ENCODE measurements around the gene DPF3. TPM values are rescaled to one million over a fixed set of nuclear protein-coding genes. Genes with fewer than 3 reads are reported as not detected.

Gene DPF3
- total RNA-seq, 3 donors from 2014 or later = 9.3 to 21.9 (median 10.9) TPM

- H3K36me3 ChIP-seq (ENCODE audit: low read depth) = no peaks in the 10 kb centered on the region
- H3K4me1 ChIP-seq (ENCODE audit: low read depth) = no peaks in the 10 kb centered on the region
- DNase-seq (no peak), ATAC-seq (peak; percentile 29)
- no peaks in the 10 kb centered on the region for H3K9me3 ChIP-seq
- TF ChIP-seq, protein P1, sequence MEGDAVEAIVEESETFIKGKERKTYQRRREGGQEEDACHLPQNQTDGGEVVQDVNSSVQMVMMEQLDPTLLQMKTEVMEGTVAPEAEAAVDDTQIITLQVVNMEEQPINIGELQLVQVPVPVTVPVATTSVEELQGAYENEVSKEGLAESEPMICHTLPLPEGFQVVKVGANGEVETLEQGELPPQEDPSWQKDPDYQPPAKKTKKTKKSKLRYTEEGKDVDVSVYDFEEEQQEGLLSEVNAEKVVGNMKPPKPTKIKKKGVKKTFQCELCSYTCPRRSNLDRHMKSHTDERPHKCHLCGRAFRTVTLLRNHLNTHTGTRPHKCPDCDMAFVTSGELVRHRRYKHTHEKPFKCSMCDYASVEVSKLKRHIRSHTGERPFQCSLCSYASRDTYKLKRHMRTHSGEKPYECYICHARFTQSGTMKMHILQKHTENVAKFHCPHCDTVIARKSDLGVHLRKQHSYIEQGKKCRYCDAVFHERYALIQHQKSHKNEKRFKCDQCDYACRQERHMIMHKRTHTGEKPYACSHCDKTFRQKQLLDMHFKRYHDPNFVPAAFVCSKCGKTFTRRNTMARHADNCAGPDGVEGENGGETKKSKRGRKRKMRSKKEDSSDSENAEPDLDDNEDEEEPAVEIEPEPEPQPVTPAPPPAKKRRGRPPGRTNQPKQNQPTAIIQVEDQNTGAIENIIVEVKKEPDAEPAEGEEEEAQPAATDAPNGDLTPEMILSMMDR (IDR thresholded peaks at IDR 0.05) = no peak
- no peak overlapping the region for H3K4me3 ChIP-seq
- intact Hi-C loops (cut with DNase I, micrococcal nuclease) = no loop called here
Observed at GRCh38 chr14:72812292-72812851, 81.5 kb downstream of the DPF3 start.

DNA sequence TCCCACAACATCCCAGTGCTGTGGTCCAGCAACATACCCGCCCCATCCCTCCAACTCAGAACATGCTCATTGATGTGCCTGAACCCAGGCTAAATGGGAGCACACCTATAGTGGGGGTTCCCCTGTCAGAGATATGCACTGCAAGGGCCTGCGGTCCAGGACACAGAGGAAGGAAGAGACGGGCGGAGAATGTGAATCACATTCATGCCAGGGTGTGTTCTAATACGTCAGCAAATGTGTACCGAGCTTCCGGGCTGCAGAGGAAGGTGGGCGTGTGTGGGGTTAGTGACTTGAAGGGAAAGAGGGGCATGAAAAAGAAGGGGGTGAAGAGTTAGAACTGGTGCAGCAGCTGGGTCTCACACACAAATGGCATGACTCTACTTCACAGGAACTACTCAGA, 83.7 kb downstream of the DPF3 start:
- Histone ChIP-seq H3K4me1 (ENCODE audit: low read depth) (no peaks in the 10 kb centered on the region), H3K36me3 (ENCODE audit: low read depth) (no peaks in the 10 kb centered on the region), H3K9me3 (no peaks in the 10 kb centered on the region), H3K4me3 (no peak overlapping the region)
- ATAC-seq = peak; percentile 15
- intact Hi-C loops (cut with DNase I, micrococcal nuclease) = no loop called here
- DNase-seq = no peak
- TF ChIP-seq, protein P1 (IDR thresholded peaks at IDR 0.05) = no peak

DNA sequence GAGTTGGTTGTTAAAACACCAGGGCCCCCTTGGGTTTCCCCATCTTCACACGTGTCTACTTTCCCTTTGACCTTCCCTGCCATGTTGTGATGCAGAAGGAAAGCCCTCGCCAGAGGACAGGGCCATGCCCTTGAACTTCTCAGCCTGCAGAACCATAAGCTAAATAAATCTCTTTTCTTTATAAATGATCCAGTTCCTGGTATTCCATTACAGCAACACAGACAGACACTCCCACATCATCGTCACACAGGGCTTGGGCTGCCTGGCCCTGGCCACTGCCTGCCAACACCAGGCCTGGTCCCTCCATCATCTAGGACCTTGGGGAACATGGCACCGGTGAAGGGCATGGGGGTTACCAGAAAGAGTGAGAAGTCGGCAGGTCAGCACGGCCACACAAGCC, 84.8 kb downstream of the DPF3 start:
- no peak overlapping the region for H3K4me3 ChIP-seq
- TF ChIP-seq, protein P1 (IDR thresholded peaks at IDR 0.05) = no peak
- H3K9me3 ChIP-seq = no peaks in the 10 kb centered on the region
- DNase-seq (no peak), ATAC-seq (no peak)
- H3K36me3 ChIP-seq (ENCODE audit: low read depth) = no peaks in the 10 kb centered on the region
- intact Hi-C loops (cut with DNase I, micrococcal nuclease) = no loop called here
- H3K4me1 ChIP-seq (ENCODE audit: low read depth) = no peaks in the 10 kb centered on the region

DNA sequence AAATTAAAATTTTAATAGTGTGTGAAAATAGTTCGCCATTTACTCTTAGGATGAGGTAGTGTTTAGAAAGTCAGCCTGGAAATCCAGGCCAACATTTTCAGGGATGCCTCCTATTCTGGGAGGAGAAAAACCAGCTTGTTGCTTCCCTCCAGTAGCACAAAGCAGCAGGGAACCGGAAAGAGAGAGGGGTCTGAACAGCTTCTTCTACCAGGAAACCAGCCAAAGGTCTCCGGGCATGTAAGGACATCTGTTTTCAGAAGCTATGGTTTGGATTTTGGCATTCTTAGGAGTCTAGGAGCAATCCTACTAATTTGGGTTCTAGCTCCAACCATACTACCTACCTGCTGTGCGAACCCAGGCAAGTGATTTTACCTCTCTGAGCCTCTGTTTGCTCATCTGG, 85.3 kb downstream of the DPF3 start:
- Histone ChIP-seq H3K36me3 (ENCODE audit: low read depth) (no peaks in the 10 kb centered on the region), H3K4me3 (no peak overlapping the region), H3K9me3 (no peaks in the 10 kb centered on the region), H3K4me1 (ENCODE audit: low read depth) (no peaks in the 10 kb centered on the region)
- DNase-seq = no peak
- TF ChIP-seq, protein P1 (IDR thresholded peaks at IDR 0.05) = no peak
- intact Hi-C loops (cut with DNase I, micrococcal nuclease) = no loop called here
- no peak for ATAC-seq

DNA sequence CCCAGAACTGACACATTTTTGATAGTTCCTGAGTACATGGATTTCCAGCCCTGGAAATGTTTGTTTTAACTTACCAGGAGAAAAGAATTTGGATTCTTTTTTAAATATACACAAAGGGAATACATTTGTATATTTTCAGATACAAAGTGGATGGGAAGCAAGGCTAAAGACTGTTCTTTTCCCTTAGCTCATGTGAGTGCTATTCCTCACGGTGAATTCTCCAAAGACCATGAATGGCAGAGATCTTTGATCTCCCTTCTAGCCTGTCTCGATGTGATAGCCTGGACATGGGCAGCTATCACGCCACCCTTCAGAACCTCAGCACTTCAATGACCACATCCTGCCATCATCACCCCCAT, 91.3 kb downstream of the DPF3 start:
- Histone ChIP-seq H3K4me1 (ENCODE audit: low read depth) (no peaks in the 10 kb centered on the region), H3K36me3 (ENCODE audit: low read depth) (no peaks in the 10 kb centered on the region), H3K9me3 (no peaks in the 10 kb centered on the region), H3K4me3 (no peak overlapping the region)
- intact Hi-C loops (cut with DNase I, micrococcal nuclease) = no loop called here
- no peak for ATAC-seq
- TF ChIP-seq, protein P1 (IDR thresholded peaks at IDR 0.05) = no peak
- no peak for DNase-seq
